SK-N-SH (cell line): Measurements from ENCODE around the gene FAM156B. TPM values are rescaled to one million over a fixed set of nuclear protein-coding genes. Genes with fewer than 3 reads are reported as not detected.
"Not testable (repeated sequence)": the region's sequence is repeated elsewhere in the genome, so short reads cannot be mapped to it uniquely, and the experiment has no call there.

Experiments
- CTCF ChIA-PET: fragments of 300-600, 350-600 bp; formaldehyde crosslinking; extraction: SDS; loops from one replicate; lab custom pipeline; 2021; lab: Yijun Ruan, JAX
- POLR2A ChIA-PET: fragments of 350-600 bp; sonication (Branson Sonifier 250); formaldehyde crosslinking; extraction: SDS; loops from one replicate; lab custom pipeline; 2020; ENCODE audit warnings: antibody characterized with exemption, inconsistent platforms; lab: Yijun Ruan, JAX
- DNase-seq: peaks from one replicate; pipeline ENCODE4 v3.0.0; 2012
- H2AFZ ChIP-seq: fragments of 200-600 bp; sonication (generic); 2 replicates; pipeline ENCODE4 v1.8.1; 2016; ENCODE audit warnings: antibody characterized with exemption, mild to moderate bottlenecking, low read depth
- H3F3A ChIP-seq: fragments of 200-600 bp; sonication (generic); replicated peaks from 2 replicates; pipeline ENCODE3; 2016; ENCODE audit warnings: antibody characterized with exemption, mild to moderate bottlenecking; ENCODE audit not compliant: insufficient read depth
- H3K27ac ChIP-seq, 2 experiments: fragments of 200-500 bp in 1 of 2; fragments of 200-600 bp in 1 of 2; sonication (Bioruptor generic) in 1 of 2; sonication (generic), shearing (Covaris generic) in 1 of 2; 2 replicates each; pipeline versions ENCODE4 v1.5.1 to v1.6.1; 2014 to 2016; ENCODE audit warnings: low read depth in 2 of 2, inconsistent platforms in 1 of 2, low read length in 1 of 2, mild to moderate bottlenecking in 1 of 2, mixed read lengths in 1 of 2
- H3K27me3 ChIP-seq: fragments of 200-600 bp; sonication (generic), shearing (Covaris generic); 2 replicates; pipeline ENCODE4 v1.6.1; 2016; ENCODE audit warnings: mixed run types; ENCODE audit not compliant: insufficient read depth
- H3K36me3 ChIP-seq, 2 experiments: fragments of 200-500 bp in 1 of 2; fragments of 200-600 bp in 1 of 2; sonication (Bioruptor generic) in 1 of 2; sonication (generic) in 1 of 2; replicated peaks in 1 of 2; 2 replicates each; pipeline versions ENCODE3 to v1.5.1; 2014 to 2016; ENCODE audit warnings: low read length in 1 of 2, mild to moderate bottlenecking in 1 of 2; ENCODE audit not compliant: insufficient read depth in 2 of 2, control insufficient read depth in 1 of 2
- H3K4me1 ChIP-seq, 2 experiments: fragments of 200-500 bp in 1 of 2; fragments of 200-600 bp in 1 of 2; sonication (Bioruptor generic) in 1 of 2; sonication (generic), shearing (Covaris generic) in 1 of 2; 2 replicates each; pipeline versions ENCODE4 v1.5.1 to v1.6.1; 2014 to 2016; ENCODE audit warnings: low read depth in 1 of 2, low read length in 1 of 2, mixed run types in 1 of 2; ENCODE audit not compliant: insufficient read depth in 2 of 2, control insufficient read depth in 1 of 2
- H3K4me2 ChIP-seq: fragments of 200-600 bp; sonication (generic), shearing (Covaris generic); 2 replicates; pipeline ENCODE4 v1.6.1; 2017; ENCODE audit warnings: mixed run types
- H3K4me3 ChIP-seq, 2 experiments: fragments of 200-500 bp in 1 of 2; fragments of 200-600 bp in 1 of 2; sonication (Bioruptor generic) in 1 of 2; sonication (generic), shearing (Covaris generic) in 1 of 2; 2 replicates each; pipeline versions ENCODE4 v1.5.1 to v1.8.1; 2014 to 2016; ENCODE audit warnings: low read depth in 2 of 2, inconsistent platforms in 1 of 2, low read length in 1 of 2, mild to moderate bottlenecking in 1 of 2, mixed read lengths in 1 of 2, moderate library complexity in 1 of 2
- H3K79me2 ChIP-seq: fragments of 200-600 bp; sonication (generic); 2 replicates; pipeline ENCODE4 v1.8.1; 2017; ENCODE audit warnings: mild to moderate bottlenecking; ENCODE audit not compliant: insufficient read depth
- H3K9ac ChIP-seq: fragments of 200-600 bp; sonication (generic); 2 replicates; pipeline ENCODE4 v1.6.1; 2017; ENCODE audit warnings: mixed run types
- H3K9me2 ChIP-seq: fragments of 200-600 bp; sonication (generic); 2 replicates; pipeline ENCODE4 v1.6.1; 2017; ENCODE audit warnings: mixed run types
- H3K9me3 ChIP-seq: fragments of 200-600 bp; sonication (generic); 2 replicates; pipeline ENCODE4 v1.6.1; 2017; ENCODE audit warnings: mixed run types, mild to moderate bottlenecking, moderate library complexity
- H4K20me1 ChIP-seq: fragments of 200-600 bp; sonication (generic); 2 replicates; pipeline ENCODE4 v1.6.1; 2017; ENCODE audit warnings: mild to moderate bottlenecking, mixed run types; ENCODE audit not compliant: insufficient read depth
- WGBS: methylation state at CpG from one replicate; pipeline ENCODE4 v1.1.6; 2017; ENCODE audit warnings: low lambda C conversion rate; 5-methylcytosine and 5-hydroxymethylcytosine counted together
- polyA plus RNA-seq, 3 experiments: library from polyadenylated mRNA; depleted of rRNA; stranded (reverse); fragments of >200 nt; gene quantifications; 2 replicates each; pipeline ENCODE4 v1.2.3, GENCODE V29; 2012

FAM156B gene
- polyA plus RNA-seq, 1 of the 3 experiments (the other 2 are of a cell fraction) = 73.9 TPM

DNA sequence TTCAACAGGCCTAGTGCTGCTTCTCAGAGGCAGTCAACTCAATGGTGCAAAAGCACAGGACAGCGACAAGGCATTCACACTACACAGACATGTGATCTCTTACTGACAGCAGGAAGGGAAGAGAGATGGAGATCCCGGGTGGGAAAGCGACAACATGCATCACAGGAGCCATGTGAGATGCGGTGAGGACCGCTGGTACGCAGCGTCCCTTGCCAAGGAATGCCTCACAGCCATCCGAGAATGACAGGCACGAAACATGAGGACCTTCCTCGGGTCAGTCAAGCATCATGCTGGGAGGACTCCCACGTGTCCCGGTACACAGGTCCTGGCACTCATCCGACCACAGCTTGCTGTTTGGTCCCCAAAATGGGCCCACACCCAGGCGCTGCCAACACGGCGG lies 50.4 kb downstream of the FAM156B start:
- H3K4me1 ChIP-seq, H4K20me1 ChIP-seq, CTCF ChIA-PET, H3F3A ChIP-seq, H3K9me3 ChIP-seq, POLR2A ChIA-PET, DNase-seq, H3K9me2 ChIP-seq, H3K9ac ChIP-seq, H3K36me3 ChIP-seq, H3K4me2 ChIP-seq, H3K27me3 ChIP-seq, H3K79me2 ChIP-seq, H2AFZ ChIP-seq, H3K4me3 ChIP-seq, H3K27ac ChIP-seq: not testable (repeated sequence)
- WGBS = no CpG with 5 or more reads among the region's 16 CpGs

DNA sequence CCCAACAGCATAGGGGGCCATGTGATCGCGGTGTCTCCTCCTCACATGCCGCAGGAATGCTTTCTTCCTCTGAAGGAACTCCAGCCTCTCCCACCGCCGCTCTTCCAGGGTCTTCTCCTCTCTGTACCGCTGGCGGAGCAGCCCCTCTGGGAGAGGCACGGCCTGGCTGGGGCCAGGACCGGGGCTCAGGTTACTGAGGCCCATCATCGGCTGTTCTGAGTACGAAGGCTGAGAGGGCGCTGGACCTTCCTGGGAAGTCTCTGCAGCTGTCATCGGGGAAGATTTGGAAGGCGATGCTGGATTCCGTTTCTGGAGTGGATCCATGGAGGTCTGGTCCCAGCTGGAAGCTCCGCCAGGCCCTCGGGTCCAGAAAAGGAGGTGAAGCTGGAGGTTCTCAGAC lies 51.1 kb downstream of the FAM156B start:
- H2AFZ ChIP-seq, H3K4me2 ChIP-seq, H3F3A ChIP-seq, H3K79me2 ChIP-seq, H3K4me1 ChIP-seq, H4K20me1 ChIP-seq, H3K9me3 ChIP-seq, CTCF ChIA-PET, H3K27me3 ChIP-seq, H3K9ac ChIP-seq, H3K4me3 ChIP-seq, H3K36me3 ChIP-seq, POLR2A ChIA-PET, H3K9me2 ChIP-seq, DNase-seq, H3K27ac ChIP-seq: not testable (repeated sequence)
- WGBS = no CpG with 5 or more reads among the region's 17 CpGs

DNA sequence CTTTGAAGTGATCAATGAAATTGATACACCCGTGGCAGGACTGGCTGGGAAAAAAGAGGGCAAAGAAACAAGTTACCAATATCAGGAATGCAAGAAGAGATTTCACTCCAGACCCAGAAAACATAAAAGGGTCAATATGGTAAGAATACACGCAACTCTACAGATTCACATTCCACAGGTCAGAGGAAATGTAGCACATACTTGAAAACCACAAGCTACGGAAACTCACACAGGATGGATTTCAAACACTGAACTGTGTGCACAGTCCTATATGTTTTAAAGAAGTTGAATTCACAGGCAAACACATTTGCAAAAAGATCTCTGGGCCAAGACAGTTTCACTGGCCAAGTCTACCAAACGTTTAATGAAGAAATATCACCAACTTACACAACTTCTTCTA lies 52.2 kb downstream of the FAM156B start:
- WGBS = no CpG with 5 or more reads among the region's 4 CpGs

DNA sequence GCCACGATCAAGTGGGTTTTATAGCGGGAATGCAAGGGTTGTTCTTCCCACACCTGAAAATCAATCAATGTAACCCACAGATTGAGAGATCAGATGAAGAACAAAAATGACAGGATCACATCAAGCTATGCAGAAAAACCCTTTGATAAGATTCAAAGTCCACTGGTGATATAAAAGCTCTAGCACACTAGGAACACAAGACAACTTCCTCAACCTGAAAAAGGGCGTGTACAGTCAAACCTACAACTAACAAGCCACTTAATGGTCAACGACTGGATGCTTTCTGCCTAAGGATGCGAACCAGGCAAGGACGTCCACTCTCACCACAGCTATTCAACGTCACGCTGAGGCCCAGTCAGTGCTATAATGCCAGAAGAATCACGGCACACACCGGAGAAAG lies 52.8 kb downstream of the FAM156B start:
- DNase-seq, H3K9ac ChIP-seq, H3K27ac ChIP-seq, H3K79me2 ChIP-seq, H2AFZ ChIP-seq, H4K20me1 ChIP-seq, H3K4me3 ChIP-seq, H3K27me3 ChIP-seq, H3K9me3 ChIP-seq, CTCF ChIA-PET, H3K4me2 ChIP-seq, H3K4me1 ChIP-seq, H3K9me2 ChIP-seq, POLR2A ChIA-PET, H3K36me3 ChIP-seq, H3F3A ChIP-seq: not testable (repeated sequence)
- WGBS = no CpG with 5 or more reads among the region's 10 CpGs

More for the DNA sequence above, 52.2 kb downstream of the FAM156B start:
- CTCF ChIA-PET, H3K9me3 ChIP-seq, H3K79me2 ChIP-seq, H3K4me2 ChIP-seq, H3K27ac ChIP-seq, H3K36me3 ChIP-seq, H3K4me3 ChIP-seq, H3K9ac ChIP-seq, POLR2A ChIA-PET, H2AFZ ChIP-seq, H3K27me3 ChIP-seq, DNase-seq, H3K9me2 ChIP-seq, H3K4me1 ChIP-seq, H3F3A ChIP-seq, H4K20me1 ChIP-seq: not testable (repeated sequence)

Other genes starting within 250 kb of the FAM156B start
- gene SSX7, start 242.4 kb upstream of the FAM156B start, polyA plus RNA-seq (2012; rRNA removed) = not detected in 2 replicates
- 0.13 and 0.50 TPM in 2 replicates for gene SSX2, start 190.2 kb upstream of the FAM156B start, polyA plus RNA-seq (2012; rRNA removed)
- 0.16 and 0.71 TPM in 2 replicates for gene SSX2B, start 146.1 kb upstream of the FAM156B start, polyA plus RNA-seq (2012; rRNA removed)
- not detected in 2 replicates for gene SPANXN5, start 99.9 kb upstream of the FAM156B start, polyA plus RNA-seq (2012; rRNA removed)
- not detected in 2 replicates for gene XAGE5, start 86.0 kb upstream of the FAM156B start, polyA plus RNA-seq (2012; rRNA removed)
- gene XAGE3, start 29.2 kb upstream of the FAM156B start, polyA plus RNA-seq (2012; rRNA removed) = not detected in 2 replicates
- 47.2 and 62.5 TPM in 2 replicates for gene FAM156A, start 61.2 kb downstream of the FAM156B start, polyA plus RNA-seq (2012; rRNA removed)
- gene GPR173, start 151.5 kb downstream of the FAM156B start, polyA plus RNA-seq (2012; rRNA removed) = 5.8 TPM in 2 replicates
- 26.4 and 32.4 TPM in 2 replicates for gene TSPYL2, start 185.0 kb downstream of the FAM156B start, polyA plus RNA-seq (2012; rRNA removed)
- 2.1 and 3.2 TPM in 2 replicates for gene KANTR, start 196.8 kb downstream of the FAM156B start, polyA plus RNA-seq (2012; rRNA removed)